ENCODE results near the gene ILRUN. TPM values are rescaled to one million over a fixed set of nuclear protein-coding genes. Genes with fewer than 3 reads are reported as not detected.

Gene ILRUN
- total and polyA plus RNA-seq, 9 of the 15 experiments (the other 6 are each of a cell fraction or from before 2014, with no cell fraction given), result 24.9 to 78.9 (median 53.4) TPM

DNA sequence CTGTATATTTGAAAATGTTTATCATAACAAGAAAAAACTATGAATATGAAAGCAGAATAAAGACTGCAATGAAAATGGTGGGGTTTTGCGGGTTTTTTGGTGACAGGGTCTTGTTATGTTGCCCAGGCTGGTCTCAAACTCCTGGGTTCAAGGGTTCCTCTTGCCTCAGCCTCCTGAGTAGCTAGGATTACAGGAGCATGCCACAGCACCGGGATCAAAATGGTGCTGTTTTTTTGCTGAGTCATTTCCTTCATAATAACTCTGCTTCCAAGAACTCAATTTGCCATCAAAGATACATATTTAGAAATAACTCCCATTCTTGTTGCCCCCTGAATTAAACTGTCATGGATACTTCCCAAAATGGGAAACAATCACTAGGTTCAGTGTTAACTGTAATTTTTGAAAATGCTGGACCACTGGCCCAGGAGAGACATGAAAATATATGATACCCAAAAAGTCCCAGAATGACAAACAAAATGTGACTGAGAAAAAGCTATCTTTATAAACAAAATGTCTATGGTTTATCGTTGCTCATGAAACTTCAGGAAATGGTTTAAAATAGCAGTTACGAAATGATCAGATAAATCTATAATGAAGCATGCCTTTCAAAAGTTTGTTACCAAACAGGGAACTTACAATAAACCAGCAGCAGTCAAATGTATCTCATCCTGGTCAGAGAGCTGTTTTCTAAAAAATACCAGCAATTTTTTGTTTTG is 32.2 kb downstream of the ILRUN start (continued):
- TF ChIP-seq ZNF175 (CRISPR knock-in tag; IDR thresholded peaks at IDR 0.05; ENCODE audit: low read depth) (peak; percentile 94), ZNF3 (CRISPR knock-in tag; IDR thresholded peaks at IDR 0.05) (peak; percentile 63; the same call in 1 of the 2 replicates), SMARCB1 (IDR thresholded peaks at IDR 0.05; ENCODE audit: insufficient read length, low read depth) (no peak), NFRKB (IDR thresholded peaks at IDR 0.05; ENCODE audit: low read depth) (peak; percentile 96), WHSC1 (IDR thresholded peaks at IDR 0.05; ENCODE audit: low read length) (no peak), HIVEP1 (CRISPR knock-in tag; IDR thresholded peaks at IDR 0.05) (no peak), ZNF384 (IDR thresholded peaks at IDR 0.05; ENCODE audit: low read depth, low read length) (0 out of 2 replicates have a peak, but pooled peaks have one; percentile 21), GTF2E2 (tag; IDR thresholded peaks at IDR 0.05) (no peak; the same call in 1 of the 2 replicates), DPF2 (IDR thresholded peaks at IDR 0.05) (peak; percentile 85), MBD2 (IDR thresholded peaks at IDR 0.05; ENCODE audit: borderline replicate concordance, low read depth) (no peak), NCOA6 (IDR thresholded peaks at IDR 0.05) (0 out of 2 replicates have a peak, but pooled peaks have one; percentile 52), STAT5B (CRISPR knock-in tag; IDR thresholded peaks at IDR 0.05) (no peak), E2F3 (CRISPR knock-in tag; IDR thresholded peaks at IDR 0.05) (no peak), KLF10 (CRISPR knock-in tag; IDR thresholded peaks at IDR 0.05) (no peak), RBM34 (IDR thresholded peaks at IDR 0.05; ENCODE audit: borderline replicate concordance, insufficient read depth, low read length) (no peak), ZNF121 (CRISPR knock-in tag; conservative IDR thresholded peaks at IDR 0.05) (no peak)
- TF ChIP-seq, protein P1, sequence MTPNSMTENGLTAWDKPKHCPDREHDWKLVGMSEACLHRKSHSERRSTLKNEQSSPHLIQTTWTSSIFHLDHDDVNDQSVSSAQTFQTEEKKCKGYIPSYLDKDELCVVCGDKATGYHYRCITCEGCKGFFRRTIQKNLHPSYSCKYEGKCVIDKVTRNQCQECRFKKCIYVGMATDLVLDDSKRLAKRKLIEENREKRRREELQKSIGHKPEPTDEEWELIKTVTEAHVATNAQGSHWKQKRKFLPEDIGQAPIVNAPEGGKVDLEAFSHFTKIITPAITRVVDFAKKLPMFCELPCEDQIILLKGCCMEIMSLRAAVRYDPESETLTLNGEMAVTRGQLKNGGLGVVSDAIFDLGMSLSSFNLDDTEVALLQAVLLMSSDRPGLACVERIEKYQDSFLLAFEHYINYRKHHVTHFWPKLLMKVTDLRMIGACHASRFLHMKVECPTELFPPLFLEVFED (CRISPR knock-in tag; conservative IDR thresholded peaks at IDR 0.05), result peak; percentile 86
- TF ChIP-seq, protein P2, sequence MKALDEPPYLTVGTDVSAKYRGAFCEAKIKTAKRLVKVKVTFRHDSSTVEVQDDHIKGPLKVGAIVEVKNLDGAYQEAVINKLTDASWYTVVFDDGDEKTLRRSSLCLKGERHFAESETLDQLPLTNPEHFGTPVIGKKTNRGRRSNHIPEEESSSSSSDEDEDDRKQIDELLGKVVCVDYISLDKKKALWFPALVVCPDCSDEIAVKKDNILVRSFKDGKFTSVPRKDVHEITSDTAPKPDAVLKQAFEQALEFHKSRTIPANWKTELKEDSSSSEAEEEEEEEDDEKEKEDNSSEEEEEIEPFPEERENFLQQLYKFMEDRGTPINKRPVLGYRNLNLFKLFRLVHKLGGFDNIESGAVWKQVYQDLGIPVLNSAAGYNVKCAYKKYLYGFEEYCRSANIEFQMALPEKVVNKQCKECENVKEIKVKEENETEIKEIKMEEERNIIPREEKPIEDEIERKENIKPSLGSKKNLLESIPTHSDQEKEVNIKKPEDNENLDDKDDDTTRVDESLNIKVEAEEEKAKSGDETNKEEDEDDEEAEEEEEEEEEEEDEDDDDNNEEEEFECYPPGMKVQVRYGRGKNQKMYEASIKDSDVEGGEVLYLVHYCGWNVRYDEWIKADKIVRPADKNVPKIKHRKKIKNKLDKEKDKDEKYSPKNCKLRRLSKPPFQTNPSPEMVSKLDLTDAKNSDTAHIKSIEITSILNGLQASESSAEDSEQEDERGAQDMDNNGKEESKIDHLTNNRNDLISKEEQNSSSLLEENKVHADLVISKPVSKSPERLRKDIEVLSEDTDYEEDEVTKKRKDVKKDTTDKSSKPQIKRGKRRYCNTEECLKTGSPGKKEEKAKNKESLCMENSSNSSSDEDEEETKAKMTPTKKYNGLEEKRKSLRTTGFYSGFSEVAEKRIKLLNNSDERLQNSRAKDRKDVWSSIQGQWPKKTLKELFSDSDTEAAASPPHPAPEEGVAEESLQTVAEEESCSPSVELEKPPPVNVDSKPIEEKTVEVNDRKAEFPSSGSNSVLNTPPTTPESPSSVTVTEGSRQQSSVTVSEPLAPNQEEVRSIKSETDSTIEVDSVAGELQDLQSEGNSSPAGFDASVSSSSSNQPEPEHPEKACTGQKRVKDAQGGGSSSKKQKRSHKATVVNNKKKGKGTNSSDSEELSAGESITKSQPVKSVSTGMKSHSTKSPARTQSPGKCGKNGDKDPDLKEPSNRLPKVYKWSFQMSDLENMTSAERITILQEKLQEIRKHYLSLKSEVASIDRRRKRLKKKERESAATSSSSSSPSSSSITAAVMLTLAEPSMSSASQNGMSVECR (CRISPR knock-in tag; IDR thresholded peaks at IDR 0.05), result no peak
- TF ChIP-seq, protein P3, sequence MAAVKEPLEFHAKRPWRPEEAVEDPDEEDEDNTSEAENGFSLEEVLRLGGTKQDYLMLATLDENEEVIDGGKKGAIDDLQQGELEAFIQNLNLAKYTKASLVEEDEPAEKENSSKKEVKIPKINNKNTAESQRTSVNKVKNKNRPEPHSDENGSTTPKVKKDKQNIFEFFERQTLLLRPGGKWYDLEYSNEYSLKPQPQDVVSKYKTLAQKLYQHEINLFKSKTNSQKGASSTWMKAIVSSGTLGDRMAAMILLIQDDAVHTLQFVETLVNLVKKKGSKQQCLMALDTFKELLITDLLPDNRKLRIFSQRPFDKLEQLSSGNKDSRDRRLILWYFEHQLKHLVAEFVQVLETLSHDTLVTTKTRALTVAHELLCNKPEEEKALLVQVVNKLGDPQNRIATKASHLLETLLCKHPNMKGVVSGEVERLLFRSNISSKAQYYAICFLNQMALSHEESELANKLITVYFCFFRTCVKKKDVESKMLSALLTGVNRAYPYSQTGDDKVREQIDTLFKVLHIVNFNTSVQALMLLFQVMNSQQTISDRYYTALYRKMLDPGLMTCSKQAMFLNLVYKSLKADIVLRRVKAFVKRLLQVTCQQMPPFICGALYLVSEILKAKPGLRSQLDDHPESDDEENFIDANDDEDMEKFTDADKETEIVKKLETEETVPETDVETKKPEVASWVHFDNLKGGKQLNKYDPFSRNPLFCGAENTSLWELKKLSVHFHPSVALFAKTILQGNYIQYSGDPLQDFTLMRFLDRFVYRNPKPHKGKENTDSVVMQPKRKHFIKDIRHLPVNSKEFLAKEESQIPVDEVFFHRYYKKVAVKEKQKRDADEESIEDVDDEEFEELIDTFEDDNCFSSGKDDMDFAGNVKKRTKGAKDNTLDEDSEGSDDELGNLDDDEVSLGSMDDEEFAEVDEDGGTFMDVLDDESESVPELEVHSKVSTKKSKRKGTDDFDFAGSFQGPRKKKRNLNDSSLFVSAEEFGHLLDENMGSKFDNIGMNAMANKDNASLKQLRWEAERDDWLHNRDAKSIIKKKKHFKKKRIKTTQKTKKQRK (IDR thresholded peaks at IDR 0.05; ENCODE audit: borderline replicate concordance, low read depth, low read length), result no peak

Measured in K562 (cell line).